Stimulated activated CD4-positive, alpha-beta T cell treated with anti-CD3 and anti-CD28 coated beads, Interleukin-15, amount 100 ng/mL, for 24 hours (primary cell): ENCODE results near the gene NOTCH4.
"Not testable (repeated sequence)": the region's sequence is repeated elsewhere in the genome, so short reads cannot be mapped to it uniquely, and the experiment has no call there.

Experiments
- DNase-seq: peaks from one replicate; pipeline ENCODE4 v3.0.0-alpha.2; 2020

Gene NOTCH4

DNA sequence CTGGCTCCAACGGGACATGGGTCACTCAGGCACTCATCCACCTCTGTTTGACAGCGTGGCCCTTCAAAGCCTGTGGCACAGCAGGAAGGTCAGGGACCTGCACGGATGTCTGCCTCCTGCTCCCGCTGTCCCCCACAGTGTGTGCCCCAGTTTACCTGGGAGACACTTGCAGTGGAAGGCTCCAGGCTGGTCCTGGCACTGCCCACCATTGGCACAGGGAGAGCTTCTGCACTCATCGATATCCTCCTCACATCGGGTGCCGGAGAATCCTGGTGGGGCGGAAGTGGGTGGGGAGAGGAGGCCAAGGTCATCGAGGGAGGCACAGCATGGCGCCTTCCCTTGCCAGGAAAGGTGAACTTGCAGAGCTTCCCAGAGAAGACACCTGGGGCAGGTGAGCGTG is 6.9 kb downstream of the NOTCH4 start:
- no peak for DNase-seq

DNA sequence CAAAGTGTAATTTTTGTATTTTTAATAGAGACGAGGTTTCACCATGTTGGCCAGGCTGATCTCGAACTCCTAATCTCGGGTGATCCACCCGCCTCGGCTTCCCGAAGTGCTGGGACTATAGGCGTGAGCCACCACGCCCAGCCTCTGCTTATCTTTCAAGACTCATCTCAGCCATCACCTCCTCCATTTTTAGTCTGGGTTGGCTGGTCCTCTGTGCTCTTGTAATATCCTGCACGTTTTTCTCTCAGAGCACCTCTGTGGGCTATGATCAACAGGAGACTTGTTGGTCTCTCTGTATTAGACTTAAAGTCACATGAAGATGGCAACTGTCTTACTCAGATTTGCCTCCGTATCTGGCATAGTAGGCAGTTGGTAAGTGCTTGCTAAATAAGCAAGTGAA is 7.6 kb downstream of the NOTCH4 start:
- no peak for DNase-seq

DNA sequence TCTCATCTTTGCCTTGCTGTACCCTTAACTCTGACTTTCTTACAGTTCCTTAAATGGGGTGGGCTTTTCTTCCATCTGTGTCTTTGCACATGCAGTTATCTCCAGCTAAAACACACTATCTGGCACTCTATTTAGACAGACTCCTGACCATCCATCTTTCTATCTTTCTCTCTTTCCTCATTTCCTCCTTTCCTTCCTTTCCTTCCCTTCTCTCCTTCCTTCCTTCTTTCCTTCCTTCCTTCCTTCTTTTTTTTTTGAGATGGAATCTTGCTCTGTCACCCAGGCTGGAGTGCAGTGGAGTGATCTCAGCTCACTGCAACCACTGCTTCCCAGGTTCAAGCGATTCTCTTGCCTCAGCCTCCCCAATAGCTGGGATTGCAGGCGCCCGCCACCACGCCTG is 8.2 kb downstream of the NOTCH4 start:
- no peak for DNase-seq

DNA sequence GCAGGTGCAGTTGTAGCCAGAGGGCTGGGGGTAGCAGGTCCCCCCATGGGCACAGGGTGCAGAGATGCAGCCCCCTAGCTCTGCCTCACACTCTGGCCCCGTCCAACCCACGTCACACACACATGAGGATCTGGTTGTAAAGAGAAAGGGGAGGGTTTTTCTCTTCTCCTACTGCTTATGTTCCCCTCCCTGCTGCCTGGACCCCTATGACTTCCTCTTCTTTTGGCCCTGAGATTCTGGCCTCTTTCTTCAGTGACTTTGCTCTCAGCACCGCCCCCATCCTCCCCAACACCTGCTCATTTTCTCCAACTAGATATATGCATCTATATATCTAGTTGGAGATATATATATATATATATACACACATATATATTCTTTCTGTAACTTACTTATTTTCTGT is 9.7 kb downstream of the NOTCH4 start:
- DNase-seq = no peak

DNA sequence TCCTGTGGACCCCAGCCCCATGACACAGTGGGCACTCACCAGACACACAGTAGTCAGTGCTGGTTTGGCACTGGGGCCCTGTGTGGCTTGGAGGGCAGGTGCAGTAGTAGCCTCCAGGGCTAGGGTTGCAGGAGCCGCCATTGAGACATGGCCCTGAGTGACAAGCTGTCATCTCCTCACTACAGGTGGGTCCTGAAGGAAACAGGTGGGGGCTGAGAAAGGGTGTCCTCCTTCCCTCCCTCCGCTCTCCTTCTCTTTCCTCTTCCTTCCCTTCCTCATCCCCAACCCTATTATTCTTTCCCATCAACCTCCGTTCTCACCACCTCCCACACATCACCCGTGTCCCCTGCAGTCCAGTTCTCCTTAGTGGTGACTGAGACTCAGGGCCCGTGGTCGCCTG is 10.2 kb downstream of the NOTCH4 start:
- no peak for DNase-seq

DNA sequence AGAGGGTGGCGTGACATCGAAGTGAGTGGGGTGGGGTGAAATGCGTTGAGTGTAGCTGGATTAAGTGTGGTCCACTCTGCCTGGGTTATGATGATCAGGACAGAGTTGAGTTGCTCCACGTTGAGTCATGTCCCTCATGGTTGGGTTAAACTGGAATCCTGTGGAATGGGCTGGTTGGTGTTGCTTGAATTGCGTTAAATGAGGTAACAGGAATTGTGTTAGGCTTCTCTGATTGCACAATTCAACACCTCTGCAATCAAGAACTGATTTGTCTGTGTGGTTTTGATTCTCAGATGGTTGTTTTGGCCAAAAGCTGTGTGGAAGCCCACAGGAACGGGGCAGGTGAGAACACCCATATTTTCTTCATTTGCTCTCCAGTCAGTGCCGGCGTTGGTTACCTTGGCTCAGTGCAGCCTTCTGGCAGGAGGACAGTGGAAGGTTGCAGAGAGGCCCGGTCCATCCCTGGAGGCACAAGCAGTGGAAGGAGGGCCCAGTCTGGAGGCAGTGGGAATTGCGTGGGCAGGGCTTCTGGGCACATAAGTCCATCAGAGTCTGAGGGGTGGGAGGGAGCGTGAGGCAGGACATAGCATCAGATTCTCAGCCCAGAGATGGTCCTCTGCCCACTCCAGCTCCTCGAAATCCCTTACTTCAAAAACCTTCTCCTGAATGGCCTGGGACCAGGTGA is 11.6 kb downstream of the NOTCH4 start:
- no peak for DNase-seq

DNA sequence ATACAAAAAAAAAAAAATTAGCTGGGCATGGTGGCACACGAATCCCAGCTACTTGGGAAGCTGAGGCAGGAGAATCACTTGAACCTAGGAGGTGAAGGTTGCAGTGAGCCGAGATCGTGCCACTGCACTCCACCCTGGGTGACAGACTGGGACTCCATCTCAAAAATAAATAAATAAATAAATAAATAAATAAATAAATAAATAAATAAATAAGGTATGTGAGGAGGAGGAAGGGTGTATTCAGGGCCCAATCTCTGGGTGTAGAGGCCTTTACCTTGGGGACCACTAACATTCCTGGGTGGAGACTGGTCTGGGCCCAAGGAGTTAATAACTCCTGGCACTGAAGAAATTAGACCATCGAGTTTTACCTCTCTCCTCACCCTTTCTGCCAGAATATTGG is 12.4 kb downstream of the NOTCH4 start:
- DNase-seq = not testable (repeated sequence)

DNA sequence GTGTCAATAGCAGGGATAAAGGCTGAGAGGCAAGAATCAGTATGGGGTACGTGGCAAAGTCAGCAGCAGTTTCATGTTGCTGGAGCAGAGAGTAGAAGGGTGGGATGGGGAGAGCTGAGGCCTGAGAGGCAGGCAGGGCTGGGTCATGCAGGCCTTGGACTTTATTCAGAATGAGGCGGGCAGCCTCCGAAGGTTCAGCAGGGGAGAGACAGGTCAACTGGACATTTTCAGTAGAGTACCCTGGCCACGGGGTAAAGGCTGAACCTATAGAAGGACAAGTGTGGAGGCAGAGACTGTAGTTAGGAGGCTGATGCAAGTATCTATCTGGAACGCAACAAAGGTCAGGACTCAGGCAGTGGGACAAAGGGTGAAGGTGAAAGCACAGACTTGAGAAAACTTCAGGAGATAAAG is 13.7 kb downstream of the NOTCH4 start:
- no peak for DNase-seq

DNA sequence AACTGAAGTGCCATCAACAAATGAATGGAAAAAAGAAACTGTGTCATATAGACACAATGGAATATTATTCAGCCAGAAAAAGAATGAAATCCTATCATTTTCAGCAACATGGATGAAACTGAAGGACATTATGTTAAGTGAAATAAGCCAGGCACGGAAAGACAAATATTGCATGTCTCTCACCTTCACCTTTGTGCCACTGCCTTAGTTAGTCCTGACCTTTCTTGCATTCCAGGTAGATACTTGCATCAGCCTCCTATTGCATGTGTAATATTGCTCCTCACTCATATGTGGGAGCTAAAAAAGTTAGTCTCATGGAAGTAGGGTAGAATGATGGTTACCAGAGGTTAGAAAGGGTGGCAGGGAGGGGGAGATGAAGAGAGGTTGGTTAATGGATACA is 14.9 kb downstream of the NOTCH4 start:
- DNase-seq = no peak

DNA sequence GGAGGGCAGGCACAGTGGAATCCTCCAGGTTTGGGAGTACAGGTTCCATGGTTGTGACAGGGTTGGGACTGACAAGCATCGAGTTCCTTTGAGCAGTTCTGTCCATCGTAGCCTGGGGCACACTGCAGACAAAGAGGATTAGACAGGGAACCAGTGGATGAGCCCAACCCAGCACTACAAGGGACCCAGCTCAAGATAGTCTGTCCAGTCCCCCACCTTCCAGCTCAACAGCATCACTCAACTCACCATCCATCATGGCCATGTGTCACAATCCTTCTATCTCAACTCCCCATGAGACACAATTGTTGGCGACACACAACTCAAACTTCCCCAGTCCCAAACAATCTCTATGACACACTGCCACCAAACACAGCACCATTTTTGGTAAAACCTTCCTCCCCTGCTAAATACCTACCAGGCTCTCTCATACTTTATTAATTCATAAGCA is 19.6 kb downstream of the NOTCH4 start:
- no peak for DNase-seq

DNA sequence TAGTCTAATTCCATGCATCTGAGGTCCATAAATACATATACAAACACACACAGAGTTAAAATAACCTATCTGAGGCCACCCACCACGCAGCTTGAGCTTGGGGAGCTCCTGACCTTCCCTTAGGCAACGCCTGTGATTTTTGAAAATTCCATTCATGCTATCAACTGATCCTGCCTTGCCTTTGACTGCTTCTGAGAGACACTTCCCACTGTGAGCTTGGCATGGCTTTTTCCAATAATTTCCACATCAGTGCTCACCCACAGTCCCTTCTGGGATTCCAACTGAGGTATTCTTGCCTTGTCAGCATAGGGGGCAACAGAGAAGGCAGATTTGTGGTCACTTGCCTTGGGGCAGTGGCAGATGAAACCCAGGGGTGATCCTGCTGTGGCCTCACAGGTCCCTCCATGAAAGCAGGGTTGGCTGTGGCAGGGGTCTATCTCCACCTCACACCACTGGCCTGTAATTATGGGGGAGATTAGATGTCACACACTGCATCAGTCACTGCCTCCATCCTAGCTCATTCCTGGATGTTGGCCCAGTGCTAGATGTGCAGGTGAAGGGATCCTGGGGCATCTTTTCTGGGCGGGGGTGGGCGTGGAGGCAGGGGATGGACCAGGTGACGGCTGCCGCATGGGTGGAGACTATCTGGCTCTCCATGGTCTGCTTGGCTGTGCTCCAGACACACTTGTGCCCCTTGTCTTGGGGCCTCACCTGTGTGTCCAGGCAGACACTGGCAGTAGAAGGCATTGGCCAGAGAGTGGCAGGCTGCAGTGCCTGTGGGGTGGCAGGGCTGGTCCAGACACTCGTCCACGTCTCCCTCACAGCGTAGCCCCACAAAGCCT is 20.2 kb downstream of the NOTCH4 start:
- DNase-seq = no peak

DNA sequence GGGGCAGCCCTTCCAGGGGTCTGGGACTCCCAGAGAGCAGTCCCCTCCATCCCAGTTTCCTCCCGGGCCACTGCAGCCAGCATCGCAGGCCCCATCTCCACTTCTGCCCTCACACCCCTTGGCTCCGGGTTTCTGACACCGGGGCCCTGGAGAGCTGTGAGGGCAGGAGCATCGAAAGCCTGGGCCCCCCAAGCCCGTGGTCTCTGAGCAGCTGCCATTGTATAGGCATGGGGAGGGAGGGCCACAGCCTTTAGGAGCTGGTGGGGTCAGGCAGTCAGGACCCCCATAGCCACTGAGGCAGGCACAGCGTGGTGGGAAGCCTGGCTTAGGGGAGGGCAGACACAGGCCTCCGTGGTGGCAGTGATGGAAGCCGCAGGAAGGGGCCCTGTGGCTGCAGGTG is 21.7 kb downstream of the NOTCH4 start:
- no peak for DNase-seq

DNA sequence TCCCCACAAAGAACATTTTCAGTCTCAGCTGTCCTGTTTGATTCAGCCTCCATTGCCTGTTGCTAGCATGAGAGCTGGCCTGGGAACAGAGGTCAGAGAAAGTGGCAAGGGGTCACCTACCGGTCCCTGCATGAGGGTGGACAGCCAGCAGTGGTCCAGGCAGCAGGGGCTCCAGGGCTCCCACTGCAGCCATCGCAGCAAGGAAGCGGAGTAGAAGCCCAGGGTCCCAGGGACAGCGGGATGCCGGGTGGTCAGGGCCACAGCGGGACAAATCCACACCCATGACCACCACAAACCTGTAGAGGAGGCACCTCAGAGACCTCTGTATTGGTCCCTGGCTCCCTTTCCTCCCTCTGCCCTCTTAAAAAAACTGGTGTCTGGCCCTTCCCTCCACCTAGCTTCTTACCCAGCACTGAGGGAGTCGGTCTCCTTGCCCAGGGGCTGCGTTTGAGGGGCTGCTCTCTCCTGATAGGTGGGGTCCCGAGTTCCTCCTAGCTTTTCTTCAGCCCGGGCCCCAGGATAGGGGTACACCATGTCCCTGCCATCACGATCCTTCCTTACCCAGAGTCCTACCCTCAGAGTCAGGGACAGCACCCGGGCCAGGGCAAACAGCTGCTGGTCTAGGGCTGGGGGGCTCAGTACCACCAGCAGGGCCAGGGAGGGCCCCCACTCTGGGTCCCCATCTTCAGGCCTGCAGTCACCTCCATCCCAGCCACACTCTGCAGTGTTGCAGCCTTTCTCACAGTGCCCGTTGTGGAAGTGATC is 23.0 kb downstream of the NOTCH4 start:
- no peak for DNase-seq

DNA sequence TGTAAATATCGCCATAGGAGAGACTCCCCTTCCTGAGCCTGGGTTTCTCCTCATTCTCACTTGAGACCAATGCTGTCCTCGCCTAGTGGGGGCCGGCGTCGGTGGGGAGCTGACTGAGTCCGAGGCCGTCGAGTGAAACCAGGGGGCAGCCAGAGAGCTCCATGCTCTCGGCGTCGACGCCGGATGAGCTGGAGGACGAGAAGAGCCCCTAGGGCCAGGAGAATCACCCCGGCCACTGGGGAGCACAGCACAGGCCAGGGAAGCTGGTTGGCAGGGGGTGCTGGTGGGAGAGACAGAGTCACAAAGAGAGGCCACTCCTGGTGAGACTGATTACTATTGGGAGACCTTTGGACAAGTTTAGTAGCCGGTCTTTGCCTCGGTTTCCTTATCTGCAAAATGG is 25.0 kb downstream of the NOTCH4 start:
- DNase-seq = no peak

DNA sequence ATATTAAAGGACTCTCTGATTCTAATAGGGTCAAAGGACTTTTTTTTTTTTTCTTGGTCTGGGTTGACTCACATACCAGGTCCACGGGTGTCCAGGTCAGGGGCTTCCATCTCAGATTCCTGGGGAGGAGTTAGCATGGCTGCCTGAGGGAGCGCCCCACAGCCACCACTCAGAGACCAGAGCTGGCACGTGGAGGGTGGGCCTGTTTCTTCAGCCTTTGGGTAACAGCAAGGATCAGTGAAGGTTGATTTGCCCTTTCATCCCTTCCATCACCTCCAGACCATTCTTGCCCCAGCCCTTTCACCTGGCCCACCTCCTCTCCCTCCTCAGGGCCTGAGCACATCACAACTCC is 25.5 kb downstream of the NOTCH4 start:
- no peak for DNase-seq

DNA sequence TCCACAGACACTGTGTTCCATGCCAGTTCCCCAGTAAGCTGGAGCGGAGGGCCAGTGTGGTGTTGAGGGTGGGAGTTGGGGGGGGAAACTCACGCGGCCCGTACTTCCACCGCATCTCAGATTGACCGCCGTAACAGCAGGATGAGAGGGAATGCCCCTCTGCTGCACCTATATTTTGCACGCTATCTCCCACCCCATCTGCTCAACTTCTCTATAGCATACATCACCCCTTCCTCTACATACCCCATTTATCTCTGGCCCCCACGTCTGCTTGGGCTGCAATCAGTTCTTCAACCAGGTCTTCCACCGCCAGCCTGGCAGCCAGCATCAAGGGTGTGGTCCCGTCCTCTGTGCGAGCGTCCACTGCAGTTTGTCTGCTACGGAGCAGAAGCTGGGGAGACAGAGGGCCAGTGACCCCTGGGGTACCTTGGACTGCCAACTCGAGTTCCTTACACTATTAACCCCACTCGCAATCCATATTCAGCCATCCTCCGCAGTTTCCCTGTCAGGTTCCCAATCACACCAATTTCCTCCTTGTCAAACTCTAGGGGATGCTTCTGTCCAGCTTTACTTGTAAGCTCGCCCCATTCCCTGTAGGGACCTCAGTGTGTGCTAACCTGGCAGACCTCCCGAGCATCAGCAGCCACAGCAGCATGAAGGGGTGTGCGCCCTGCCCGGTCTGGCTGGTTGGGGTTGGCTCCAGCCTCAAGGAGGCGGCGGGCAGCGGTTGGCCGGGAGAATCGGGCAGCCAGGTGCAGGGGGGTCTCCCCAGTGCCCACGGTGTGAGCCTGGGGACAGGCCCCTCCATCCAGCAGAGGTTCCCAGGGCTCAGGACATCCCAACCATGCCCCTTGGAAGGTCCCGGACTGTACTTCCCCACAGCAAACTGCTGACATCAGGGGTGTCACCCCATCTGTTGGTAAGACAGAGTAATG is 26.9 kb downstream of the NOTCH4 start:
- DNase-seq = no peak

DNA sequence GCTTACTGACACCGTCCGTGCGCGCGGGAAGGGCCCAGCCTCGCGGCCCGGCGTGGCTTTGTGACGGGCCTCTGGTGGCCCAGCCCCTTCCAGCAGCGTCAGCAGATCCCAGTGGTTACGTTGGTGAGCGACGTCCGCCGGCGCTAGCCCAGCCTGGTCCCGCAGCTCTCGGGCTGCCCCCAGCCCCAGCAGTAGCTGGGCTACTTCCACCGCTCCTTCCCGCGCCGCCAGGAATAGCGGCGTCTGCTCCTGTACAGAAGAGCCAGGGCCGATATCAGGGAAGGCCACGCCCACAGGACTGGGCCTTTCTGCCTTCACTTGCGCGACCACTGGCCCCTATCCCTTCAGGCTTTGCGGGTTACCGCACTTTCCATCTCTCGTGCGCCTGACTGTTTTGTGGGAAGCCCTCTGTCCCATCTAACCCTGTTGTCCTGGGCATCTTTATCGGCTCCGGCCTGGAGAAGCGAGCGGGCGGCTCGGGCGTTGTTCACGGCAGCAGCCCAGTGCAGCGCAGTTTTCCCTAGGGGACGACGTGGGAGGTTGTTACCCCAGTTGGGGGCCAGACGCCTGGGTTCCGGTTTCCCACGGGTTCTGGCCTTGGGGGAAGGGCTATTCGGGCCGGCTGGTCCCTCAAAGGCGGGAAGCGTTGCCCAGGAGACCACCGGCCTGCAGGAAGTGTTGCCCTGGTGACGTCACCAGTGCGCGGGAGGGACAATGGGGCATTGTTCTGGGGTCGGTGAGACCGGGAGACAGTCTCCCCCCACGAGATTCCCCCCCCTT is 27.8 kb downstream of the NOTCH4 start:
- DNase-seq = peak; percentile 84

DNA sequence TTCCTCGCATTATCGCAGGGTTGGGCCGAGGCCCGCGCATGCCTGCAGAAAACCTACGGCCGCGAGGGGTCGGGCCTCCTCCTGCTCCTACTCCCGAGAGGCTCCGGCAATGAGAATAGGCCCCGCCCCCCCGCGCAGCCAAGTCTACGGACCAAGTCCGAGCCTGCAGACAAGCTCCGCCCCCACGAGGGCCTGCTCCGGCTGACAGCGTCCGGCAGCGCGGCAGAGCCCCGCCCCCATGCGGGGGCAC is 28.3 kb downstream of the NOTCH4 start:
- peak; percentile 100 for DNase-seq

DNA sequence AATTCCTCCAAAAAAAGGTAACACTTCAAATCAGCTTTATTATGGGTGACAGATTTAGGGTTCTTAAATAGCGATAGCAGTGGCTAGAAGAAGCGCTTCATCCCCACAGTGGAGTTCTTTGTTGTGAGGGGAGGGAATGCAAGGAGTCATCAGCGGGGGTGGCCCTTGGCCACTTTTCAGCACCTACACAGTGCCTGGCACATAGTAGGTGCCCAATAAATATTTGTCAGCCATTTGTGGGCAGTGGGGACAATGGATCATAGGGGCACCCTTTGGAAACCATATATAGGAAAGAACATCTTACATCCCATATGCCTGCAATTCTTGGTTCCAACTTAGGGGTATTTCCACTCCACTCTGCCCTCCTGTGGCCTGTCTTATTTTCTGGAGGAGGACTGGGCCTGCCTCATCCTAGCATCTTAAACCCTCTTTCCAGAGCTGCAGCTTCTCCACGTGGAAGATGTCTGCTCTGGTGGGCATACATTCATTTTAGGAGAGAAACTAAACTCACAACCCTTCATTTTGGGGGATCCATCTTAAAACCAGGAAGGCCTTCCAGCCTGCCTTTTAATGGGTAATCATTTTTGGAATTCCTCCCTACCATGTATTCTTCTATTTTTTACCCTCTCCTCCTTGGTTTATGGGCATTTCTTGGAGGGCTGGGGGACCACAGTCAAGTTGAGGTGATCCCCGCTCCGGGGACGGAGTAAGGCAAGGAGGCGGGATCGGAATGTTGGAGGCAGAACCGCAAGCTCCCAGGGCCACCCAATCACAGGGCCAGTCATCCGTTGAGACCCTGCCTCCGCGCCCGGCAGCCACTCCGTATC is 28.8 kb downstream of the NOTCH4 start:
- peak; percentile 43 for DNase-seq

DNA sequence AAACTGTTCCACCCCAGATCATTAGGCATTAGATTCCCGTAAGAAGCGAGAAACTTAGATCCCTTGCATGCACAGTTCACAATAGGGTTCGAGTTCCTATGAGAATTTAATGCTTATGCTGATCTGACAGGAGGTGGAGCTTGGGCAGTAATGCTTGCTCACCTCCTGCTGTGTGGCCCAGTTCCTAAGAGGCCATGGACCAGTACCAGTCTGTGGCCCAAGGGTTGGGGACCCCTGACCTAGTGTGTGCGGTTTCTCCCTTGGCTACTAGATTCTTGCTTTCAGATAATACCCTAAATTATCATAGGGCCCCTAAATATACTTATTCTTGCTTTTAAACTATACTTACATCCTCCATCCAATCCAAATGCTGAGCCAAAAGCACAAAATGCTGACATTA is 29.5 kb downstream of the NOTCH4 start:
- no peak for DNase-seq

DNA sequence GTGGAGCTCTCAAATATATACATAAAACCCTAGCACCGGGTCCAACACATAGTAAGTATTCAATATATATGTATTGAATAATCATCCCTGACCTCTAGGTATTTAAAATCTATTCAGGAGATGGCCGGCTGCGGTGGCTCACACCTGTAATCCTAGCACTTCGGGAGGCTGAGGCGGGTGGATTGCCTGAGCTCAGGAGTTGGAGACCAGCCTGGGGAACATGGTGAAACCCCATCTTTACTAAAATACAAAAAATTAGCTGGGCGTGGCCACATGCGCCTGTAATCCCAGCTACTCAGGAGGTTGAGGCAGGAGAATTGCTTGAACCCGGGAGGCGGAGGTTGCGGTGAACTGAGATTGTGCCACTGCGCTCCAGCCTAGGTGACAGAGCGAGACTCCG is 30.8 kb downstream of the NOTCH4 start:
- DNase-seq = not testable (repeated sequence)
